CD1c-positive myeloid dendritic cell (primary cell): ENCODE data around the gene NSD1.
"Not testable (repeated sequence)": the region's sequence is repeated elsewhere in the genome, so short reads cannot be mapped to it uniquely, and the experiment has no call there.

Experiments
- DNase-seq: peaks from one replicate; pipeline ENCODE4 v3.0.0-alpha.2; 2016; ENCODE audit errors: extremely low spot score

The NSD1 gene

GRCh38 chr5:177291735-177292134 is 158.2 kb downstream of the NSD1 start:
- no peak for DNase-seq

- no peak for DNase-seq
Measured at GRCh38 chr5:177293819-177294581, 160.4 kb downstream of the NSD1 start.

DNA sequence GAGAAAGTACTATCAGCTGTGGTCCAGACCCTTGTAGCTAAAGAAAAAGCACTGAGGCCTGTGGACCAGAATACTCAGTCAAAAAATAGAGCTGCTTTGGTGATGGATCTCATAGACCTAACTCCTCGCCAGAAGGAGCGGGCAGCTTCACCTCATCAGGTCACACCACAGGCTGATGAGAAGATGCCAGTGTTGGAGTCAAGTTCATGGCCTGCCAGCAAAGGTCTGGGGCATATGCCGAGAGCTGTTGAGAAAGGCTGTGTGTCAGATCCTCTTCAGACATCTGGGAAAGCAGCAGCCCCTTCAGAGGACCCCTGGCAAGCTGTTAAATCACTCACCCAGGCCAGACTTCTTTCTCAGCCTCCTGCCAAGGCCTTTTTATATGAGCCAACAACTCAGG is 161.1 kb downstream of the NSD1 start:
- DNase-seq: no peak

- DNase-seq: peak; percentile 67
Measured at GRCh38 chr5:177295924-177296323, 162.4 kb downstream of the NSD1 start.

DNA sequence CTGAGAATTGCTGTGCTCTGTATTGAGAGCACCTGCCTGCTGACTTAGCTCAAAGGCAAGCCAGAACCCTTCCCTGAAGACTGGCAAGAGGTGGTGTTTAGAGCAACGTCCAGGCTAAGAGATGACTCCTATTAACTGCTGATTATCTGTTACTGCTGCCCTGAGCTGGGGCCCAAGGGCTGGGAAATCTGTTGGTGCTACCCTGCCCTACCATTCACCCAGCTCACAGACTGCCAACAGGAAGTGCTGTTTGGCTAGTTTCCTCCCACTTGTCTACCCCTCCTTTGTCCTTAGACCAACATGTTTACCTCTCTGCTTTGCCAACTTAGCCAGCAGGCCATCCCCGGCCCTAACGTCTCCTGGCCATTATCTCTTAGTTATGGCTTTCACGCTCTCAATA is 163.0 kb downstream of the NSD1 start:
- DNase-seq: no peak

DNA sequence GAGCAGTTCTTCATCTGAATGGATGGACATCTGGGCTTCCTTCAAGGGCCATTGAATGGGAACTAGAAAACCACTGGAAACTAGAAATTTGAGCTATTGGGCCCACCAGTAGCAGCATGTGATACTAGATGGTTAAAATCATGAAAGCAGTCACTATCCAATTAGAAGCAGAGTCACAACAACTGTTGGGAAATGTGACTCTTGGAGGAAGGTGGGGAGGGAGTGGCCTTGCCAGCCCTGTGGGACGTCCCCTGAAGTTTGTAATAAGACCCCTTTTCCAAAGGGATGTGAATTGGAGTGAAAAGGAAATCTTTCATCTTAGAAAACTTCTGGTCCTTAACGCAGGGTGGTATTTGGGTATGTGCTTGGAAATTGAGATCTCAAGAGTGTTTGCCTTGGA is 164.3 kb downstream of the NSD1 start:
- DNase-seq: no peak

DNA sequence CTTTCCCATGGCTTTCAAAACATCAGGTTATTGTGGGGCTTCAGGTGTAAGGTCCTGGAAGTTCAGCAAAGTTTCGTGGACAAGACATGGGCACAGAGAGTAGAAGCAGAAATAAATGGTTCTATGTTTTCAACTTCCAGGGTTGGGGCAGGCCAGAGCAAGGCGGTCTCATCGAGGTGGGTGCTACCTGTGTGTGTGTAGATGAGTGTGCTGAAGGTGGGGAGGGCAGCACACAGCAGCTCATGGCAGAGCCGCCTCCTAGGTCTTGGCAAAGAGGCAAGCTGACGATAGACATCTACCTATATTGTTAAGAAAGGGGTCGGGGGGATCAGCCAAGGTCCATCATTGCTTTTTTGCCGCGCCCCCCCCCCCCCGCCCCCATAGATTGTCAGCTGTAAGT is 166.1 kb downstream of the NSD1 start:
- DNase-seq: no peak

GRCh38 chr5:177300236-177300880 is 166.8 kb downstream of the NSD1 start:
- peak; percentile 91 for DNase-seq

DNA sequence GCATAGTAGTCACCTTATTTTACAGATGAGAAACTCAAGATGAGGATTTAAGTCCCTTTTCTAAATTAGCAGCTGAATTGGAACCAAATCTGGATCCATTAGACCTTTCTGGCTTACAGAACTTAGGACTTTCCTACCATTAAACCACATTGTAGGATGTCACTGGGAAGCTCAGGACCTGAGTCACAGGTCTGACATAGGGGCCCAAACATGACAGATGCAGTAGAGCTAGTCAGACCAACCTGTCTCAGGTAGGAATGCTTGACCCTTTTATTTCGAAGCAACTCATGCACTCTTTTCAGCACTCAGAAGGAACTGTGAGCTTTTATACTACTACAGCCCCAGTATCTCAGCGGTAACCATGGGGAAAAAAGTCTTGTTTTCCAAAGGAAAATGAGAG is 167.4 kb downstream of the NSD1 start:
- no peak for DNase-seq

DNA sequence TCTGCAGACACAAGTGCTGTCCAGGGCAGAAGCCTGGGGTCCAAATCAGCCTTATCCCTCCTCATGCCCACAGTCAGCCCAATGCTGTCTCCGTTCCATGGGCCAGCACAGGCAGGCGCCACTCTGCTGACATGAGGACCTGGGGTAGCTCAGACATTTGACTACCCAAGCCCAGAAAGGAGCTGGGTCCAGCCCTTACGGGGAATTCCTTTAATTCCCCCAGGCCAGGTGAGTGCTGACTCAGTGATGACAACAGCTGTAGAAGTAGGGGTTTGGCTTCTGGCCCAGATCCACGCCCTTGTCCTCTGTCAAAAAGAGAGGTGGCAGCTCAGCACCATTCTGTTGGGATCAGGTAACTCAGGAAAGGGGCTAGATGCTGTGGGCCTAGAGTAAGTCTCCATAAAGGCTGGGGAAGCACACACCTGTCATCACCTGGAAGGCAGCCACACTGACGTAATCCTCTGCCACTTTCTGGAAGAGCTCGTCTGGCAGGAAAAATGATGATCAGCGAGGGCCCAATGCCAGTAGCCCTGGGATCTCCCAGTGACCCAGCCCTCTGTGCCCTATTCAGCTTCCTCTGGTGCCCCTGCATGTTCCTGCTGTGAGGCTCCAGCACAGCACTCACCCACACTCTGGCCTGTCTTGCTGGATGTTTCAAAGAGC is 168.1 kb downstream of the NSD1 start:
- no peak for DNase-seq

DNA sequence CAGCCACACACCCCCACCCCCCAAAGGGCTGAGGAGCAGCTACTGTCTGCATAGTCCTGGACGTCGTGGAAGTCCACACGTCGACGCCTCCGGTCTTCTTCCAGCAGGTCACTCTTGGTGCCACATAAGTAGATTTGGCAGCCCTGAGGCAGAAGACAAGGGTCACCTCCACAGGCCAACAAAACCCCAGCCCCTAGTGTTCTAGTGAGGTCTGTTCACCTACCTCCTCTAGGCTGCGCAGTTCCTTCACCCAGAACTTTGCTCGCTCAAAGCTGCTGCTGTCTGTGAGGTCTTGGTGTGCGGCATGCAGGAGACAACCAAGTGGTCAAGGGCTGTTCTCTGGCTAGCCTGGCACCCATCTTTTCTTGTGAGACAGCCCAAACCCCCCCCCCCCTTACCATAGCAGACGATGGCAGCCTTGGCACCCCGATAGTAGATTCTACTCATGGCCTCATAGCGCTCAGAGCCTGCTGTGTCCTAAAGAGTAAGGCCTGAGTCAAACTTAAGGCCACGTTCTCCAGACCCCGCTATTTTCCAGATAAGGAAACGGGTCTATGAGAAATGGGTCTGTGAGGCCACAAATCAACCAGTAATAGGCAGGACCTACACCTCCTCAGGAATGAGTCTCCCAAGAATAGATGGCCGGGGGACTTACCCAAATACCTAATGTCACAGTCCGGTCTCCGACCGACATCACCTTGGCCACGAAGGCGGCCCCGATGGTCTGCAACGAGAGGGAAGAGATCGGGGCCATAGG is 169.0 kb downstream of the NSD1 start:
- DNase-seq: no peak

- peak; percentile 93 for DNase-seq
Measured at GRCh38 chr5:177303121-177303924, 169.8 kb downstream of the NSD1 start, which contains the start of the genes PRELID1 and RAB24. Gene PRELID1 (plus strand): TSS chr5:177303799. CDS start chr5:177303986, 187 bp downstream. Gene RAB24 (minus strand): TSS chr5:177303719. CDS start chr5:177303288, 431 bp downstream.

DNA sequence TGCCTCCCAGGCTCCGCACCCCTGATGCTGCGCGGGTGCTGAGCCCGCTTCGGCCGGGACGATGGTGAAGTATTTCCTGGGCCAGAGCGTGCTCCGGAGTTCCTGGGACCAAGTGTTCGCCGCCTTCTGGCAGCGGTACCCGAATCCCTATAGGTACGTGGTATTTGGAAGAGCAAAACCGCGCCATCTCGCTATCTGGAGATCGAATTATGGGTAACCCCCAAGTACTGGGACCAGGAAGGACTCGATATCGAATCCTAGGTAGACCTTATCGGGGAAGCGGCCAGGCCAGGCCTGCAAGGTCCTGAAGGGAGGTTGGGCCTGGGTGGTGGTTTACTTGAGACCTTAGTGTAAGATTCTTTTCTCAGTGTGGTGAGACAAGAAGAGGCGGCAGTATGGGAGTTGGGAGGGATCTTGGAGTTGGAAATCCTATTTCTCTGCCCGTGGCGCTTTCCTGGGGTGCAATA is 170.4 kb downstream of the NSD1 start:
- DNase-seq: no peak

- no peak for DNase-seq
Measured at GRCh38 chr5:177304392-177305119, 171.0 kb downstream of the NSD1 start.

GRCh38 chr5:177306103-177306640 is 172.6 kb downstream of the NSD1 start:
- DNase-seq: not testable (repeated sequence)

GRCh38 chr5:177306674-177307543 is 173.3 kb downstream of the NSD1 start:
- peak; percentile 94 for DNase-seq

GRCh38 chr5:177307544-177308363 is 174.2 kb downstream of the NSD1 start:
- DNase-seq: no peak

- no peak for DNase-seq
Measured at GRCh38 chr5:177308740-177309139, 175.2 kb downstream of the NSD1 start.
